GM21526 (cell line): Measurements from ENCODE around the gene FIP1L1.

Experiments used
- ATAC-seq: cut with Tn5 transposase; IDR thresholded peaks from one replicate; pipeline ENCODE4 v1.9.1; 2021; ENCODE audit warnings: moderate library complexity; ENCODE audit not compliant: unreplicated experiment, low FRiP score

Gene FIP1L1

GRCh38 chr4:53498706-53499105 lies 121.3 kb downstream of the FIP1L1 start:
- ATAC-seq: no peak

GRCh38 chr4:53499791-53500190 lies 122.3 kb downstream of the FIP1L1 start:
- ATAC-seq: no peak

- no peak for ATAC-seq
Observed at GRCh38 chr4:53500546-53500945, 123.1 kb downstream of the FIP1L1 start.

DNA sequence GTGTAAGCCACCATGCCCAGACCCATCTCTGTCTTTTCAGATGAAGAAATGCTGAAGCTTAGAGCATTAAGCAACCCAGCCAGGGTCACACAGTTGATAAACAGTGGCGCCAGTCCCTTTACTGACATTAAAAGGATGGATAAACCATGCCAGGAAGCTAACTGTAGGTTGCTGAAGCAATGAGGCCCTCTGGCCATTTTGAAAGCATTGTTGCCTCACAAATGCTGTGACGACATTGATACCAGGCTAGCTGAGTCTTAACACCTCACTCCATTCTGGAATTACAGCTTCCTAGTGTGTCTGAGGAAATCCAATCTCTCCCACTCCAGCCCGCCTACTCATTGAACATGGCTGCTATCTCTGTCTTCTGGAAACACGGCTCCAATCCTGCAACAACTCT lies 124.1 kb downstream of the FIP1L1 start:
- no peak for ATAC-seq

GRCh38 chr4:53502094-53502493 lies 124.7 kb downstream of the FIP1L1 start:
- ATAC-seq: no peak

DNA sequence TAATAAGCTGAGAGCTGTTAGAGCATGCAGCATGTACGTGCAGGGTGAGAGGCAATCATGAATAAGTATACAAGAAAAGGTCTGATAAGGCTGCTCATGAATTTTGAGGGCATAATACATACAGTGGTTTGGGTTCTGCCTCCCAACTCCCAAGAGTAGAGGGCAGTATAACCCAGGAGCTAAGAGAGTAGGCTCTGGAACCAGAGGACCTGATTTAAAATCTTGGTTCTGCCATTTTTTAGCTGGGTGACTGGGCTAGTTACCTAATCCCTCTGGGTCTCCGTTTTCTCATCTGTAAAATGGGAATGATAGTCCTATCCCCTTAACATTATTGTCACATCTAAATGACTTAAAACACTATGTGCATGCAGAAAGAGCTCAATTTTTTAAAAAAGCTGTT lies 128.5 kb downstream of the FIP1L1 start:
- ATAC-seq: no peak

DNA sequence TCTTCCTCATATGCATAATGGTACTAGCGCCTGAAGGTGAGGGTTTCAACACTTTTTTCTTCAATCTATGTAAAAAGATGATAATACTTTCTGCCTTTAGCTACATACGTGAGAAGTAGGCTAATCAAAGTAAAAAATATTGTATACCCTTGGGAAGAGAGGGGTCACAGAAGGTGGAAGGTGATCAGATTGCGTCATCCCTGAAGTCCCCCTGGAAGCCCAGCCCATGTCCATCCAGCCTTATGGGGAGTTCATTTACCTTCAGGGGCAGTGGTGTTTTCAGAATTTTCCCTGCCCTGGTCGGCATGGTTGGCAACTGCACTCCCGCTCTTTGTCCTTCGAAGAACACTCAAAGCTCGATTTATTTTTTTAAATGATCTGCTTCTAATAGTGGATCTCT lies 129.6 kb downstream of the FIP1L1 start:
- no peak for ATAC-seq

- ATAC-seq: no peak
Observed at GRCh38 chr4:53507671-53508286, 130.3 kb downstream of the FIP1L1 start.

GRCh38 chr4:53508446-53508845 lies 131.0 kb downstream of the FIP1L1 start:
- no peak for ATAC-seq

- ATAC-seq: no peak
Observed at GRCh38 chr4:53510321-53510720, 132.9 kb downstream of the FIP1L1 start.
